ENCODE measurements around the gene UPK3BL2.
"Not testable (repeated sequence)": the region's sequence is repeated elsewhere in the genome, so short reads cannot be mapped to it uniquely, and the experiment has no call there.

The UPK3BL2 gene, protein sequence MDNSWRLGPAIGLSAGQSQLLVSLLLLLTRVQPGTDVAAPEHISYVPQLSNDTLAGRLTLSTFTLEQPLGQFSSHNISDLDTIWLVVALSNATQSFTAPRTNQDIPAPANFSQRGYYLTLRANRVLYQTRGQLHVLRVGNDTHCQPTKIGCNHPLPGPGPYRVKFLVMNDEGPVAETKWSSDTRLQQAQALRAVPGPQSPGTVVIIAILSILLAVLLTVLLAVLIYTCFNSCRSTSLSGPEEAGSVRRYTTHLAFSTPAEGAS

DNA sequence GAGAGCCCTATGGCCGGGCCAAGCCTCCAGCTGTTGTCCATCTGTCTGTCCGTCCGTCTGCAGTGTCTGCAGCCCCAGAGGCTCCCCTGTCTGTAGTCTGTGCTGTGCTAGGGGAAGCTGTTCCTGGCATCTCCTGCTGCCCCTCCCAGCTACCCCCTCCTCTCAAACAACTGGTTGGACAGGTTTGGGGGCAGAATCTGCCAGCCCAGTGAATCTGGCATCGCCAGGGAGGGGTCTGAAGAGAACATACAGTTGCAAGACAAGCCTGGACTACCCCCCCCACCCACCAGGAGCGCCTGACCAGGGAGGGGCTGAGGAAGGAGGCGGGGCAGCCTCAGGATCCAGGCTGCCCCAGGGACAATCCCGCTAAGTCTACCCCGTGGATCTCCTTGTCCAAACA, at the start of gene UPK3BL2:
Gene UPK3BL2, minus strand, starts transcription at position 101 of the 400 bp plus-strand sequence. Its CDS starts 60 bp downstream, at position 41.
- not testable (repeated sequence) for H3K4me3 ChIP-seq (ENCODE audit: low read length); H3K27ac ChIP-seq (ENCODE audit: low read length); H3K9ac ChIP-seq (ENCODE audit: low read length); H3K27me3 ChIP-seq (ENCODE audit: control insufficient read depth, insufficient read depth, low read length); H3K9me3 ChIP-seq (ENCODE audit: control insufficient read depth, low read depth, low read length); H3K4me1 ChIP-seq (ENCODE audit: control insufficient read depth, low read depth, low read length); H3K36me3 ChIP-seq (ENCODE audit: control insufficient read depth, low read depth, low read length)

DNA sequence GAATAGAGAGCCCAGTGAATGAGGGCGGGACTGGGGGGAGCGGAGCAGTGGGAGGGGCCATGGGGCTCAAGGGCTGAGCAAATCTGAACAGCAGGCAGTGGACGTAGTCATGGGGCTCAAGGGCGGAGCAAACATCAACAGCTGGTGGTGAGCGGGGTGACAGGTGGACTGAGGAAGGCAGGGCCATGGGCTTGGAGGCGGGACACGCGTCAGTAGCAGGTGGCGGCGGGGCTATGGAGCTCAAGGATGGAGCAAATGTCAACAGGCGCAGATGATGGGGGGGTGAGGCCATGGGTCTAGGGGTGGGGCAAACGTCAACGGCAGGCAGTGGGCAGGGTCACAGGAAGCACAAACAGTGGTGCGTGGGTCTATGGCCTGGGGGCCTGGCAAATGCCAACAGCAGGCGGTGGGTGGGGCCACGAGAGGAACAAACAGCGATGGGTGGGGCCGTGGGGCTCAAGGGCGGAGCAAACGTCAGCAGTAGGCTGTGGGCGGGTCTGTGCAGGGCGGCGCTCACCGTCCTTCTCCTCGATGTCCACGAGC, 49.1 kb upstream of the UPK3BL2 start:
- H3K9ac ChIP-seq (ENCODE audit: low read length); H3K27ac ChIP-seq (ENCODE audit: low read length); H3K4me3 ChIP-seq (ENCODE audit: low read length); H3K27me3 ChIP-seq (ENCODE audit: control insufficient read depth, insufficient read depth, low read length); H3K9me3 ChIP-seq (ENCODE audit: control insufficient read depth, low read depth, low read length); H3K4me1 ChIP-seq (ENCODE audit: control insufficient read depth, low read depth, low read length); H3K36me3 ChIP-seq (ENCODE audit: control insufficient read depth, low read depth, low read length): not testable (repeated sequence)

DNA sequence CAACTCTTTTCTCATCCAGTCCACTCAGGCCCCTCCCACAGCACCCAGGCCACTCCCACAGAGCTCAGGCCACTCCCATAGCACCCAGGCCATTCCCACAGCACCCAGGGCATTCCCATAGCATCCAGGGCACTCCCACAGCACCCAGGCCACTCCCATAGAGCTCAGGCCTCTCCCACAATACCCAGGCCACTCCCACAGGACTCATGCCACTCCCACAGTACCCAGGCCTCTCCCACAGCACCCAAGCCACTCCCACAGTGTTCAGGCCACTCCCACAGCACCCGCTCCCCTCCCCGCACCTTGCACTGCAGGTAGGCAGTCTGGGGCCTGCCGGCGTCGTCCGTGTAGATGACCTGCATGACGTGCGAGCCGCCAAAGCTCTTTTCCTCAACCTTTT, 46.4 kb upstream of the UPK3BL2 start:
- H3K9me3 ChIP-seq (ENCODE audit: control insufficient read depth, low read depth, low read length); H3K4me1 ChIP-seq (ENCODE audit: control insufficient read depth, low read depth, low read length); H3K36me3 ChIP-seq (ENCODE audit: control insufficient read depth, low read depth, low read length); H3K4me3 ChIP-seq (ENCODE audit: low read length); H3K27ac ChIP-seq (ENCODE audit: low read length); H3K27me3 ChIP-seq (ENCODE audit: control insufficient read depth, insufficient read depth, low read length); H3K9ac ChIP-seq (ENCODE audit: low read length): not testable (repeated sequence)

DNA sequence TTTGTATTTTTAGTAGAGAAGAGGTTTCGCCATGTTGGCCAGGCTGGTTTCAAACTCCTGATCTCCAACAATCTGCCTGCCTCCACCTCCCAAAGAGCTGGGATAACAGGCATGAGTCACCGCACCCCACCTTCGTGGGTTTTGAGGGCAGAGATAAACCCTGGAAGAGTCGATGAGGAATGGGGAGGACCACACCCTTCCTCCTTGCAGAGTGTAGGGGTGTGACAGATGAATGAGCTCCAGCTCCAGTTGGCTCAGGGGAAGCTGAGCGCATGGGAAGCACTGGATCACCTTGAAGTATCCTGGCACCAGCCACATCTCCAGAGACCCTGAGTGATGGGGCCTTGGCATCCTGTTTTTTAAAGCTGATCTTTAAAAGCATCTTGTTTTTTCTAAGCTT, 40.0 kb upstream of the UPK3BL2 start:
- H3K4me1 ChIP-seq (ENCODE audit: control insufficient read depth, low read depth, low read length); H3K4me3 ChIP-seq (ENCODE audit: low read length); H3K36me3 ChIP-seq (ENCODE audit: control insufficient read depth, low read depth, low read length); H3K27me3 ChIP-seq (ENCODE audit: control insufficient read depth, insufficient read depth, low read length); H3K27ac ChIP-seq (ENCODE audit: low read length); H3K9ac ChIP-seq (ENCODE audit: low read length); H3K9me3 ChIP-seq (ENCODE audit: control insufficient read depth, low read depth, low read length): not testable (repeated sequence)

DNA sequence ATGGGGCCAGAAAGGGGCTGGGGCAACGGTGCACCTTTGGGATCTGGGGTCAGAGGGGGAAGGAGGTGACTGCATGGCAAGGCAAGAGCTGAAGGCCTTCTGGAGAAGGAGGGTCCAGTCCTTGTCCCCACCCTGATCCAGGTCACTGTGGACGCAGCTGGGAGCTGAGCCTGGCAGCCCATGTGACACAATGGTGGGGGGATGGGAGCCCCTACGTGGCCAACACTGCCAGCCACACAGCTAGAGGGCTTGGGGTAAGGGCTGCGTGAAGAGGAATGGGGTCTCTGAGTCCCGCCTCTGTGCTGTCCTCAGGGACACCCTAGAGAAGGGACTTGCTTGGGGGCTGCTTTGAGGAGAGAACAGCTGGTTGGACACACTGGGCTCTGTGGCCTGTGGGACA, 38.2 kb upstream of the UPK3BL2 start:
- not testable (repeated sequence) for H3K36me3 ChIP-seq (ENCODE audit: control insufficient read depth, low read depth, low read length); H3K27me3 ChIP-seq (ENCODE audit: control insufficient read depth, insufficient read depth, low read length); H3K9ac ChIP-seq (ENCODE audit: low read length); H3K27ac ChIP-seq (ENCODE audit: low read length); H3K4me1 ChIP-seq (ENCODE audit: control insufficient read depth, low read depth, low read length); H3K4me3 ChIP-seq (ENCODE audit: low read length); H3K9me3 ChIP-seq (ENCODE audit: control insufficient read depth, low read depth, low read length)

DNA sequence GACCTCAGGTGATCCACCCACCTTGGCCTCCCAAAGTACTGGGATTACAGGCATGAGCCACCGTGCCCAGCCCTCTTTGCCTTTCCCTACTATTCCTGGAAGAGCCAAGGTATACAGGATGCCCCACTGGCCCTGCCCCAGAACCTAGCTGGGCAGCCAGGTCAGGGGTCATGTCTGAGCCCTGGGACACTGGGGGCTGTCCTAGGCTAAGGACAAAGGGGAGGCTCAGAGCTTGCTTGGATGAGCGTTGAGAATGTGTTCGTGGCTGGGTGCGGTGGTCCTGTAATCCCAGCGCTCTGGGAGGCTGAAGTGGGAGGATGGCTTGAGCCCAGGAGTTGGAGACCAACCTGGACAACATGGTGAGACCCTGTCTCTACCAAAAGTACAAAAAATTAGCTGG, 35.0 kb upstream of the UPK3BL2 start:
- H3K9ac ChIP-seq (ENCODE audit: low read length); H3K9me3 ChIP-seq (ENCODE audit: control insufficient read depth, low read depth, low read length); H3K4me3 ChIP-seq (ENCODE audit: low read length); H3K27ac ChIP-seq (ENCODE audit: low read length); H3K36me3 ChIP-seq (ENCODE audit: control insufficient read depth, low read depth, low read length); H3K4me1 ChIP-seq (ENCODE audit: control insufficient read depth, low read depth, low read length); H3K27me3 ChIP-seq (ENCODE audit: control insufficient read depth, insufficient read depth, low read length): not testable (repeated sequence)

DNA sequence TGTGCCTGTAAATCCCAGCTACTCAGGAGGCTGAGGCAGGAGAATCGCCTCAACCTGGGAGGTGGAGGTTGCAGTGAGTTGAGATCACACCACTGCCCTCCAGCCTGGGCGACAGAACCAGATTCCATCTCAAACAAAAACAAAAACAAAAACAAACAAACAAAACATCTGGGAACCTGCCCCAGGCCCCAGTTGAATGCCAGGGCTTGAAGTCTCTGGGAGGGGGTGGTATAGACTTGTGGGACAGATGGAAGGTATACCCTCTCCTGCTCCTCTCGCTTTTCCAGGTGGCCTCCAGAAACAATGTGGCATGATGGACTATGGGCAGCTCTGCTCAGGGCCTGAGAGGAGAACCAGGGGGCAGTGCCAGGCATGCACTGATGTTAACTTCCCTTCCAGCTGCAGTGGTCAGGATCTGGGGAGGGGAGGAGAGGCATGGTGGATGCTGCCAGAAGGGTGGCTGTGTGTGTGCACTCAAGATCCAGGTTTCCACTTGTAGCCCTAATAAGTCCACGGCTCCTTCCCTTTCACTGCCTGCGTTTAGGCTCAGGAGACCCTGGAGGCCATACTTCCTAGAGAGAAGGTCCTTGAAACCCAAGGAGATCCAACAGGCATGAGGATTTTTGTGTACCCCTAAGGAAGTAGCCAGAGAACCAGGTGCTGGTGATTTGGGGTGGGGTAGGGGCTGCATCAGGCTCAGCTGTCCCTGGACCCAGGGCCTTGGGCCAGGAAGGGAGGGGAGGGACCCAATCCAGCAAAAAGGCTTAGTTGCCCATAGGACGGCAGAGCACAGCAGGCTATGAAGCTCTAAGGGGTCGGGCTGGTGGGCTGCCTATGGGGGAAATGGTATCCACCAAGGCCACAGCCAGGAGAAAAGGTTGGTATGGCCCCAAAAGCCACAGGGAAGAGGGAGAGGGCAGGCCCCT, 34.1 kb upstream of the UPK3BL2 start:
- H3K4me3 ChIP-seq (ENCODE audit: low read length); H3K27ac ChIP-seq (ENCODE audit: low read length); H3K27me3 ChIP-seq (ENCODE audit: control insufficient read depth, insufficient read depth, low read length); H3K4me1 ChIP-seq (ENCODE audit: control insufficient read depth, low read depth, low read length); H3K9me3 ChIP-seq (ENCODE audit: control insufficient read depth, low read depth, low read length); H3K9ac ChIP-seq (ENCODE audit: low read length); H3K36me3 ChIP-seq (ENCODE audit: control insufficient read depth, low read depth, low read length): not testable (repeated sequence)

DNA sequence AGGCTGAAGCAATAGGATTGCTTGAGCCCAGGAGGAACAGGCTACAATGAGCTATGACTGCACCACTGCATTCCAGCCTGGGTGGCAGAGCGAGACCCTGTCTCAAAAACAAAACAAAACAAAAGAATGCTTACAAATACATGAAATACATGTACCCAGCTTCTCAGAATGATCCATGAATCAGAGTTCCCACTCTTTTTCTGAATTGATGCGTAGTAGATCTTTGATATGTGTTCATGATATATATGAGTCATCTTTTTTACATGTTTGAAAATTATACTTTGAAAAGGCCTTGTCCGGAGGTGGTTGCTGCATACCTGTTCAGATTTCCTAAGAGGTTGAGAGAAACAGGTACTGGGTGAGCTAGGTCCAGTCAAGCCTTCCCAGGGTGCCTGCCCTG, 32.9 kb upstream of the UPK3BL2 start:
- not testable (repeated sequence) for H3K4me1 ChIP-seq (ENCODE audit: control insufficient read depth, low read depth, low read length); H3K27me3 ChIP-seq (ENCODE audit: control insufficient read depth, insufficient read depth, low read length); H3K36me3 ChIP-seq (ENCODE audit: control insufficient read depth, low read depth, low read length); H3K4me3 ChIP-seq (ENCODE audit: low read length); H3K9me3 ChIP-seq (ENCODE audit: control insufficient read depth, low read depth, low read length); H3K27ac ChIP-seq (ENCODE audit: low read length); H3K9ac ChIP-seq (ENCODE audit: low read length)

DNA sequence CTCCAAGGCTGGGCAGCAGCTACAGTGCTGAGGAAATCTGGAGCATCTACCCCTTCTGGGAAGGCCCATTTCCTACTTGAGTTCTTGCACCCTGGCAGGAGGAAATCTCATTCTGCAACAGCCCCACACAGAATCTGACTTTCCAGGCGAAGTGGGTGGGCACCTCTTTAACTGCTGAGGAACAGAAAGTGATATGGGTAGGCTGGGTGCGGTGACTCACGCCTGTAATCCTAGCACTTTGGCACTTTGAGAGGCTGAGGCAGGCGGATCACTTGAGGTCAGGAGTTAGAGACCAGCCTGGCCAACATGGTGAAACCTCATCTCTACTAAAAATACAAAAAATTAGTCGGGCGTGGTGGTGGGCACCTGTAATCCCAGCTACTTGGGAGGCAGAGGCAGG, 31.1 kb upstream of the UPK3BL2 start:
- H3K9me3 ChIP-seq (ENCODE audit: control insufficient read depth, low read depth, low read length); H3K4me3 ChIP-seq (ENCODE audit: low read length); H3K27ac ChIP-seq (ENCODE audit: low read length); H3K27me3 ChIP-seq (ENCODE audit: control insufficient read depth, insufficient read depth, low read length); H3K9ac ChIP-seq (ENCODE audit: low read length); H3K4me1 ChIP-seq (ENCODE audit: control insufficient read depth, low read depth, low read length); H3K36me3 ChIP-seq (ENCODE audit: control insufficient read depth, low read depth, low read length): not testable (repeated sequence)

DNA sequence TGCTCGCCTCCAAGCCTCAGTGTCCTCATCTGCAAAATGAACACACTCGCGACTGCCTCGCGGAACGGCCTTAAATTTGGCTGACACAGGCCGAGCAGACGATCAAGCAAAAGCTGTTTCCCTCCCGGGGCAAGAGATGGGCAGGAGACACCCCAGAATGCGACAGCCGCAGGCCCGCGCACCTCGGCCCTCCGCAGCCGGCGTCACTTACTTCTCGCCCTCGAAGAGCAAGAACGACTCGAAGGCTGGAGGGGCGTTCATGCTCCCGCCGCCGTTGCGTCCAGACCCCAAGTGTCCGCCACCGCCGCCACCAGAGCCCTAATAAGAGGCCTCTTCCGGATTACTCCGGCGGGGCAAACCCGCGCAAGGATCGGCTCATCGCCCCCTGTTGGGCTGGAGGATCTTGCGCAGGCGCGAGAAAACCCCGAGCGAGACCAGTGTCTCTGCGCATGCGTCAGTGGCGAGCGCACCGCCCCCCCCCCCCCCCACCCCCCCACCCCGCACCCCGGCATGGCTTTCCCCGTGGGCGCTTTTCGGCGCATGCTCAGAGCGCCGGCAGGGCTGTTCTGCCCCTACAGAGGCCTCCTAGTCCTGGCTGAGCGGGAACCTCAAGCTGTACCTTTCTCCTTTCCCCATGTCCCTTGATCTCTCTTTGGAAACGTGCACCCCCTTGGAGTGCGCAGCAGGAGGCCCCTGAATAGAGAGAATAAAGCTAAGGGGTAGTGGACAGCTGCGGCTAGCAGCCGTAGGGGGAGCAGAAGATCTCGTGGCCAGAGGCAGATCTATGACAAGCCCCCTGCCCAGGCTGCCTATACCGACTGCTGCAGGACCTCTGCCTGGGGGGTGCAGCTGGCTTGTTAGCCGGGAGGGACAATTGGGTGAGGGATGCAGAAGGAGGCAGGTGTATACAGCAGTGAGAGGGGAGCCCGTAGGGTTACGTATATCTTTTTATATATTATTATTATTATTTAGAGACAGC, 29.1 kb upstream of the UPK3BL2 start, which contains the start of gene POLR2J3:
Gene POLR2J3, minus strand, starts transcription at position 323 of the 979 bp plus-strand sequence. Its CDS starts 62 bp downstream, at position 261.
- not testable (repeated sequence) for H3K27ac ChIP-seq (ENCODE audit: low read length); H3K36me3 ChIP-seq (ENCODE audit: control insufficient read depth, low read depth, low read length); H3K9ac ChIP-seq (ENCODE audit: low read length); H3K27me3 ChIP-seq (ENCODE audit: control insufficient read depth, insufficient read depth, low read length); H3K4me1 ChIP-seq (ENCODE audit: control insufficient read depth, low read depth, low read length); H3K9me3 ChIP-seq (ENCODE audit: control insufficient read depth, low read depth, low read length)
- H3K4me3 ChIP-seq (ENCODE audit: low read length): peak within 1 kb of the TSS; percentile 58

DNA sequence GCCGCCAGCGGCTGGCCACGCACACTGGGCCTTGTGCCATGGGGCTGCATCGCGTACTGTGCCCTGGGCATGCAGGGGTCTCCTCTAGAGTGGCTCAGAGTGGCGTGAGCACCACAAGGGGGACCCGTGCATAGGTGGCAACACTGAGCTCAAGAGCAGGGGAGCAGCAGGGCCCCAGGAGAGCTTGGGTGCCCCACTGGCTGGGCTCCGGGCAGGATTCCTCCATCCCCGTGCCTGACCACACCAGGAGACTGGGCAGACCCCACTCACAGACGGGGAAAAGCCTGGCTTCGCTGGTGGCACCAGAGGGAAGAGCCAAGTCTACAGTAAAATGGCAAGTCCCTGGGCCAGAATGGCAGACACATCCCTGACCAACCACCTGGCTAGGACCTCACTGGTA, 25.1 kb upstream of the UPK3BL2 start:
- H3K27ac ChIP-seq (ENCODE audit: low read length); H3K27me3 ChIP-seq (ENCODE audit: control insufficient read depth, insufficient read depth, low read length); H3K4me3 ChIP-seq (ENCODE audit: low read length); H3K9ac ChIP-seq (ENCODE audit: low read length); H3K36me3 ChIP-seq (ENCODE audit: control insufficient read depth, low read depth, low read length); H3K4me1 ChIP-seq (ENCODE audit: control insufficient read depth, low read depth, low read length); H3K9me3 ChIP-seq (ENCODE audit: control insufficient read depth, low read depth, low read length): not testable (repeated sequence)
